HepG2 (cell line): Measurements from ENCODE around the gene NRN1. TPM values are rescaled to one million over a fixed set of nuclear protein-coding genes. Genes with fewer than 3 reads are reported as not detected.

Experiments used
- ATAC-seq: fragments of 200-7000 bp; cut with Tn5 transposase; 3 replicates; pipeline ENCODE4 v1.9.1; 2020; ENCODE audit warnings: mild to moderate bottlenecking, moderate library complexity
- BruUV-seq: library from RNA; stranded (reverse); fragments of 400-500 nt; replicated peaks from 2 replicates; lab custom pipeline; 2021; lab: Mats Ljungman, UMichigan
- CTCF ChIA-PET: fragments of 300-600 bp; formaldehyde crosslinking; extraction: SDS; loops from one replicate; lab custom pipeline; 2021; ENCODE audit warnings: low total read pairs, inconsistent platforms, low intra/inter-chr PET ratio; lab: Yijun Ruan, JAX
- POLR2A ChIA-PET: fragments of 350-600 bp; sonication (Branson Sonifier 250); formaldehyde crosslinking; loops from one replicate; lab custom pipeline; 2020; ENCODE audit warnings: antibody characterized with exemption, inconsistent platforms; lab: Yijun Ruan, JAX
- DNase-seq: peaks from one replicate; pipeline ENCODE4 v3.0.0-alpha.2; 2015; ENCODE audit warnings: low spot score
- FAIRE-seq: peaks from 3 replicates; lab custom pipeline; 2011; peaks lifted over from hg19 to GRCh38; lab: Jason Lieb, UNC
- H2AFZ ChIP-seq: one replicate; pipeline ENCODE4 v1.6.1; 2011; ENCODE audit warnings: low read length, inconsistent platforms
- H3K27ac ChIP-seq: fragments of 300-600 bp; 3 replicates; pipeline ENCODE4 v1.8.0; 2011; ENCODE audit warnings: mixed run types, mild to moderate bottlenecking, mixed read lengths, low read length, inconsistent platforms; ENCODE audit not compliant: insufficient read depth; ENCODE audit errors: extremely low read length
- H3K27me3 ChIP-seq, 2 experiments: fragments of 200-600 bp in 1 of 2; 2 replicates in 1 of 2; 3 replicates in 1 of 2; pipeline versions ENCODE4 v1.6.0 to v1.8.0; 2011; ENCODE audit warnings: low read length in 2 of 2, mild to moderate bottlenecking in 2 of 2, moderate library complexity in 2 of 2, inconsistent platforms in 1 of 2; ENCODE audit not compliant: insufficient read depth in 2 of 2, control insufficient read depth in 1 of 2
- H3K36me3 ChIP-seq, 2 experiments: fragments of 200-600 bp in 1 of 2; replicated peaks in 1 of 2; 2 replicates in 1 of 2; 3 replicates in 1 of 2; pipeline versions ENCODE4 v1.5.1 to v1.8.0; 2011; ENCODE audit warnings: low read length in 2 of 2, inconsistent platforms in 1 of 2; ENCODE audit not compliant: insufficient read depth in 2 of 2, control insufficient read depth in 1 of 2
- H3K4me1 ChIP-seq: 2 replicates; pipeline ENCODE4 v1.5.1; 2012; ENCODE audit warnings: low read length, inconsistent platforms; ENCODE audit not compliant: insufficient read depth
- H3K4me2 ChIP-seq: 2 replicates; pipeline ENCODE4 v1.6.0; 2011; ENCODE audit warnings: low read depth, low read length, inconsistent platforms
- H3K4me3 ChIP-seq, 3 experiments: fragments of 200-600 bp in 1 of 3; sonication (generic), shearing (Covaris generic) in 1 of 3; replicated peaks in 1 of 3; 2 replicates each; pipeline ENCODE4 v1.5.1; 2011 to 2016; ENCODE audit warnings: low read length in 3 of 3, inconsistent platforms in 2 of 3, low read depth in 2 of 3, mild to moderate bottlenecking in 2 of 3, control low read depth in 1 of 3, mixed read lengths in 1 of 3; ENCODE audit not compliant: insufficient read depth in 1 of 3
- H3K79me2 ChIP-seq: one replicate; pipeline ENCODE4 v1.6.1; 2011; ENCODE audit warnings: low read length, inconsistent platforms; ENCODE audit not compliant: insufficient read depth
- H3K9ac ChIP-seq: 2 replicates; pipeline ENCODE4 v1.6.0; 2011; ENCODE audit warnings: mild to moderate bottlenecking, low read depth, low read length, inconsistent platforms; ENCODE audit not compliant: insufficient read depth
- H3K9me3 ChIP-seq: 2 replicates; pipeline ENCODE4 v1.5.1; 2012; ENCODE audit warnings: mild to moderate bottlenecking, low read length
- H4K20me1 ChIP-seq: 2 replicates; pipeline ENCODE4 v1.6.0; 2011; ENCODE audit warnings: inconsistent platforms, mild to moderate bottlenecking, low read length, moderate library complexity; ENCODE audit not compliant: insufficient read depth
- FOXA1 ChIP-seq, 2 experiments: fragments of 450-650 bp in 1 of 2; sonication (generic) in 1 of 2; formaldehyde crosslinking in 1 of 2; IDR thresholded peaks; 2 replicates each; pipeline versions ENCODE4 v1.4.0 to v1.6.1; 2016 to 2020; ENCODE audit warnings: missing genetic modification reagents in 1 of 2
- FOXK1 ChIP-seq: sonication (generic); formaldehyde crosslinking; IDR thresholded peaks from 2 replicates; pipeline ENCODE4 v1.4.0; 2020; ENCODE audit warnings: low read depth, missing genetic modification reagents, borderline replicate concordance
- FOXP4 ChIP-seq: sonication (generic); formaldehyde crosslinking; IDR thresholded peaks from 2 replicates; pipeline ENCODE4 v1.4.0; 2020; ENCODE audit warnings: missing genetic modification reagents
- IKZF1 ChIP-seq: fragments of 450-650 bp; IDR thresholded peaks from 2 replicates; pipeline ENCODE4 v1.7.1; 2016
- ISX ChIP-seq: sonication (generic); formaldehyde crosslinking; conservative IDR thresholded peaks from 2 replicates; pipeline ENCODE4 v1.5.0; 2020; ENCODE audit warnings: missing genetic modification reagents
- KDM4B ChIP-seq: sonication (generic); formaldehyde crosslinking; IDR thresholded peaks from 2 replicates; pipeline ENCODE4 v1.4.0; 2020; ENCODE audit warnings: missing genetic modification reagents
- NR1H2 ChIP-seq: sonication (generic); formaldehyde crosslinking; IDR thresholded peaks from 2 replicates; pipeline ENCODE4 v1.8.1; 2022; ENCODE audit warnings: low read depth, missing genetic modification reagents, borderline replicate concordance
- POLR2AphosphoS2 ChIP-seq: IDR thresholded peaks from 2 replicates; pipeline ENCODE4 v1.6.1; 2011; ENCODE audit warnings: low read depth, low read length, improper control_type of control experiment
- RFX1 ChIP-seq: fragments of 450-650 bp; IDR thresholded peaks from 2 replicates; pipeline ENCODE4 v1.6.1; 2017
- SMAD9 ChIP-seq: sonication (generic); formaldehyde crosslinking; IDR thresholded peaks from 2 replicates; pipeline ENCODE4 v1.5.1; 2020; ENCODE audit warnings: mild to moderate bottlenecking, missing genetic modification reagents
- SNRNP70 ChIP-seq: fragments of 200-400 bp; formaldehyde crosslinking; IDR thresholded peaks from 2 replicates; pipeline ENCODE4 v1.6.1; 2017; ENCODE audit warnings: mild to moderate bottlenecking, low read depth, low read length, moderate library complexity
- SOX6 ChIP-seq, 2 experiments: fragments of 450-650 bp in 1 of 2; sonication (generic) in 1 of 2; formaldehyde crosslinking in 1 of 2; IDR thresholded peaks; 2 replicates each; pipeline versions ENCODE4 v1.4.0 to v1.6.1; 2017 to 2020; ENCODE audit warnings: antibody characterized with exemption in 1 of 2, mild to moderate bottlenecking in 1 of 2, missing genetic modification reagents in 1 of 2
- TCF7 ChIP-seq: sonication (generic); IDR thresholded peaks from 2 replicates; pipeline ENCODE4 v1.6.1; 2016; ENCODE audit warnings: antibody characterized with exemption, low read depth
- THAP7 ChIP-seq: sonication (generic); formaldehyde crosslinking; IDR thresholded peaks from 2 replicates; pipeline ENCODE4 v1.8.1; 2023; ENCODE audit warnings: mild to moderate bottlenecking, missing genetic modification reagents
- TP53 ChIP-seq: sonication (generic); formaldehyde crosslinking; conservative IDR thresholded peaks from 2 replicates; pipeline ENCODE4 v1.4.0; 2020; ENCODE audit warnings: missing genetic modification reagents
- ZBTB38 ChIP-seq: sonication (generic); formaldehyde crosslinking; IDR thresholded peaks from 2 replicates; pipeline ENCODE4 v1.5.1; 2020; ENCODE audit warnings: mild to moderate bottlenecking, missing genetic modification reagents
- ZBTB8A ChIP-seq: sonication (generic); formaldehyde crosslinking; IDR thresholded peaks from 2 replicates; pipeline ENCODE4 v1.4.0; 2020; ENCODE audit warnings: mild to moderate bottlenecking, low read depth, missing genetic modification reagents, borderline replicate concordance
- ZFP36 ChIP-seq: fragments of 150-350 bp; IDR thresholded peaks from 2 replicates; pipeline ENCODE4 v1.6.1; 2018; ENCODE audit warnings: borderline replicate concordance, low read length, low read depth; ENCODE audit not compliant: partially characterized antibody
- ZKSCAN1 ChIP-seq: fragments of 150-350 bp; IDR thresholded peaks from 2 replicates; pipeline ENCODE4 v1.6.1; 2014; ENCODE audit warnings: low read length
- ZNF232 ChIP-seq: sonication (generic); formaldehyde crosslinking; IDR thresholded peaks from 2 replicates; pipeline ENCODE4 v1.4.0; 2020; ENCODE audit warnings: missing genetic modification reagents, borderline replicate concordance
- ZNF576 ChIP-seq: sonication (generic); formaldehyde crosslinking; IDR thresholded peaks from 2 replicates; pipeline ENCODE4 v1.4.0; 2020; ENCODE audit warnings: mild to moderate bottlenecking, missing genetic modification reagents
- WGBS: methylation state at CpG from one replicate; pipeline ENCODE4 v1.1.6; 2017; ENCODE audit warnings: low lambda C conversion rate; 5-methylcytosine and 5-hydroxymethylcytosine counted together
- in situ Hi-C: cut with HindIII; loops from 2 replicates; pipeline ENCODE4 v1.10.0; 2017; ENCODE audit warnings: low pct_unique_long_range_greater_than_20kb; ENCODE audit not compliant: extremely low pct_ligation_motif_present
- intact Hi-C: fragments of 100-400 bp; cut with micrococcal nuclease; formaldehyde crosslinking; loops from one replicate; pipeline ENCODE4 v1.10.0; 2022; ENCODE audit not compliant: unreplicated experiment
- polyA plus RNA-seq, 8 experiments: library from polyadenylated mRNA; depleted of rRNA in 3 of 8; stranded (reverse) in 7 of 8; unstranded in 1 of 8; fragments of >200 nt; fragmentation: Illumina TruSeq in 4 of 8; extraction: Trizol in 4 of 8; gene quantifications; 2 replicates each; pipeline versions ENCODE4 v1.2.1 to v1.2.3, GENCODE V29; 2011 to 2016; ENCODE audit warnings: low read depth in 4 of 8, missing spikeins in 1 of 8, mixed read lengths in 1 of 8; ENCODE audit not compliant: insufficient read depth in 1 of 8
- total RNA-seq, 5 experiments: library from RNA; depleted of rRNA; stranded (reverse); fragments of >200 nt; fragmentation: Illumina TruSeq; extraction: Trizol; gene quantifications; 2 replicates each; pipeline ENCODE4 v1.2.3, GENCODE V29; 2016; ENCODE audit warnings: low read depth in 1 of 5
- TF ChIP-seq, protein P1 (sequence below): sonication (generic); formaldehyde crosslinking; IDR thresholded peaks from 2 replicates; pipeline ENCODE4 v1.4.0; 2020; ENCODE audit warnings: mild to moderate bottlenecking, missing genetic modification reagents

Gene NRN1
- total and polyA plus RNA-seq, 2 of the 13 experiments (the other 11 are each of a cell fraction or from before 2014, with no cell fraction given): 0.11 TPM; not detected in 1

DNA sequence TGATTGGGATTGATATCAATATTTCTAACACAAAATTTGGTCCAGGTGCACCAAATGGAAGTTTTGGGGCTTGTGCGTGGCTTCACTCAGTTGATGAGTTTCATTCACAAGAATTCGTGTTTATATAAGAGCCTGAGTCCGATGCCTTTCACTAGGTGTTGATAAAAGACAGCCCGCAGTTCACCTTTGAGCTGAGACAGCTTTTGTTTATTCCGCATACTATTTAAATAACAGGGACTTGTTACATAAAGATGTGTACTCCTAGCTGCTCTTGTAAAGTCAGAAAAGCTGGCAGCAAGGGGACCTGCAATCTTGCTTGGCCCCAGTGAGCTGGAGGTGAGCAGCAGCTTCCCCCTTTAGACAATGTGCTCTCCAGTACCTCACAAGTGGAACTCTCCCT, 19.0 kb upstream of the NRN1 start:
- H3K79me2 ChIP-seq: no peaks in the 10 kb centered on the region
- no TSS peak for BruUV-seq
- no peak overlapping the region for H3K4me3 ChIP-seq
- peaks cover 0 to 4% of the 10 kb centered on the region in 2 experiments; a peak in 1 of 5 replicates for H3K27me3 ChIP-seq
- H2AFZ ChIP-seq: no peak overlapping the region
- no peak overlapping the region for H3K4me2 ChIP-seq
- DNase-seq (peak; percentile 39), ATAC-seq (peak; percentile 81), FAIRE-seq (no peak)
- intact Hi-C loops (no loop called here), in situ Hi-C loops (no loop called here)
- WGBS: 3% methylated on average over 5 of the region's 5 CpGs
- ChIA-PET POLR2A (no interaction called here), CTCF (no interaction called here)
- peaks cover 26% of the 10 kb centered on the region for H3K4me1 ChIP-seq
- no peak overlapping the region for H3K9ac ChIP-seq
- H3K27ac ChIP-seq: no peak overlapping the region
- no peaks in the 10 kb centered on the region for H3K9me3 ChIP-seq
- no peaks in the 10 kb centered on the region for H4K20me1 ChIP-seq
- H3K36me3 ChIP-seq: no peaks in the 10 kb centered on the region
- TF ChIP-seq RFX1: no peak
- no peak for TF ChIP-seq ZBTB38 (CRISPR knock-in tag)
- no peak for TF ChIP-seq ZNF576 (CRISPR knock-in tag)
- no peak for TF ChIP-seq ZKSCAN1
- TF ChIP-seq SMAD9 (CRISPR knock-in tag): no peak
- no peak for TF ChIP-seq ZBTB8A (CRISPR knock-in tag)
- no peak for TF ChIP-seq POLR2AphosphoS2
- TF ChIP-seq ZNF232 (CRISPR knock-in tag): no peak
- no peak for TF ChIP-seq TP53 (CRISPR knock-in tag)
- TF ChIP-seq SNRNP70: no peak
- TF ChIP-seq SOX6 (IDR thresholded peaks at IDR 0.05): no peak
- peak; percentile 54; the same call in 1 of the 2 replicates for TF ChIP-seq SOX6 (CRISPR knock-in tag; IDR thresholded peaks at IDR 0.05)
- TF ChIP-seq FOXA1 (IDR thresholded peaks at IDR 0.05): no peak
- peak; percentile 31; the same call in 1 of the 2 replicates for TF ChIP-seq FOXA1 (CRISPR knock-in tag; IDR thresholded peaks at IDR 0.05)
- peak; percentile 48; the same call in 1 of the 2 replicates for TF ChIP-seq FOXP4 (CRISPR knock-in tag)
- TF ChIP-seq ISX (CRISPR knock-in tag): no peak
- no peak for TF ChIP-seq THAP7 (CRISPR knock-in tag)
- TF ChIP-seq TCF7: 0 out of 2 replicates have a peak, but pooled peaks have one; percentile 20
- no peak for TF ChIP-seq NR1H2 (CRISPR knock-in tag)
- TF ChIP-seq IKZF1: no peak
- no peak for TF ChIP-seq KDM4B (CRISPR knock-in tag)
- no peak for TF ChIP-seq ZFP36
- TF ChIP-seq FOXK1 (CRISPR knock-in tag): peak; percentile 50; the same call in 1 of the 2 replicates
- TF ChIP-seq, protein P1, sequence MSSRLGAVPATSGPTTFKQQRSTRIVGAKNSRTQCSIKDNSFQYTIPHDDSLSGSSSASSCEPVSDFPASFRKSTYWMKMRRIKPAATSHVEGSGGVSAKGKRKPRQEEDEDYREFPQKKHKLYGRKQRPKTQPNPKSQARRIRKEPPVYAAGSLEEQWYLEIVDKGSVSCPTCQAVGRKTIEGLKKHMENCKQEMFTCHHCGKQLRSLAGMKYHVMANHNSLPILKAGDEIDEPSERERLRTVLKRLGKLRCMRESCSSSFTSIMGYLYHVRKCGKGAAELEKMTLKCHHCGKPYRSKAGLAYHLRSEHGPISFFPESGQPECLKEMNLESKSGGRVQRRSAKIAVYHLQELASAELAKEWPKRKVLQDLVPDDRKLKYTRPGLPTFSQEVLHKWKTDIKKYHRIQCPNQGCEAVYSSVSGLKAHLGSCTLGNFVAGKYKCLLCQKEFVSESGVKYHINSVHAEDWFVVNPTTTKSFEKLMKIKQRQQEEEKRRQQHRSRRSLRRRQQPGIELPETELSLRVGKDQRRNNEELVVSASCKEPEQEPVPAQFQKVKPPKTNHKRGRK (CRISPR knock-in tag): no peak
